Smooth muscle cell (in vitro differentiated cells): ENCODE results near the gene EPB41L4B. TPM values are rescaled to one million over a fixed set of nuclear protein-coding genes. Genes with fewer than 3 reads are reported as not detected.
A peak's percentile ranks its signal among the peaks of the same experiment; 100 is the strongest.

Experiments
- DNase-seq: peaks from one replicate; lab custom pipeline; 2025; ENCODE audit not compliant: unreplicated experiment; lab: John Stamatoyannopoulos, UW
- H2AFZ ChIP-seq: fragments of 200-600 bp; sonication (generic); 2 replicates; pipeline ENCODE4 v1.6.0; 2016; ENCODE audit warnings: antibody characterized with exemption, low read depth, mild to moderate bottlenecking
- H3F3A ChIP-seq: fragments of 200-600 bp; sonication (generic); 2 replicates; pipeline ENCODE4 v1.6.0; 2017; ENCODE audit warnings: antibody characterized with exemption, low read depth
- H3K27ac ChIP-seq: fragments of 200-600 bp; sonication (generic); 2 replicates; pipeline ENCODE4 v1.5.1; 2016; ENCODE audit warnings: low read depth, mild to moderate bottlenecking
- H3K27me3 ChIP-seq: fragments of 200-600 bp; sonication (generic); 2 replicates; pipeline ENCODE4 v1.6.1; 2016; ENCODE audit warnings: low read depth, mild to moderate bottlenecking
- H3K36me3 ChIP-seq: fragments of 200-600 bp; sonication (generic); 2 replicates; pipeline ENCODE4 v1.5.1; 2016; ENCODE audit warnings: low read depth
- H3K4me1 ChIP-seq: fragments of 200-600 bp; sonication (generic); 2 replicates; pipeline ENCODE4 v1.5.1; 2016; ENCODE audit warnings: low read depth
- H3K4me2 ChIP-seq: fragments of 200-600 bp; sonication (generic); 2 replicates; pipeline ENCODE4 v1.6.0; 2016; ENCODE audit warnings: mild to moderate bottlenecking
- H3K4me3 ChIP-seq: fragments of 200-600 bp; sonication (generic); 2 replicates; pipeline ENCODE4 v1.5.1; 2016; ENCODE audit warnings: mild to moderate bottlenecking
- H3K79me2 ChIP-seq: fragments of 200-600 bp; sonication (generic); 2 replicates; pipeline ENCODE4 v1.6.0; 2016; ENCODE audit warnings: low read depth, mild to moderate bottlenecking
- H3K9ac ChIP-seq: fragments of 200-600 bp; sonication (generic); 2 replicates; pipeline ENCODE4 v1.6.0; 2016; ENCODE audit warnings: low read depth
- H3K9me3 ChIP-seq: fragments of 200-600 bp; sonication (generic); replicated peaks from 2 replicates; pipeline ENCODE4 v1.5.1; 2016; ENCODE audit warnings: low read depth
- H4K20me1 ChIP-seq: fragments of 200-600 bp; sonication (generic); 2 replicates; pipeline ENCODE4 v1.6.0; 2016; ENCODE audit warnings: low read depth
- CTCF ChIP-seq: fragments of 200-600 bp; sonication (generic); IDR thresholded peaks from 2 replicates; pipeline ENCODE4 v1.5.1; 2017; ENCODE audit warnings: borderline replicate concordance, mild to moderate bottlenecking, antibody characterized with exemption; ENCODE audit not compliant: insufficient read depth, poor library complexity, severe bottlenecking
- whole genome bisulfite sequencing: methylation state at CpG from one replicate; pipeline ENCODE4 v1.1.7; 2016; ENCODE audit warnings: low lambda C conversion rate; 5-methylcytosine and 5-hydroxymethylcytosine counted together
- polyA plus RNA-seq: library from polyadenylated mRNA; unstranded; fragments of >200 nt; fragmentation: Nextera tagmentation; extraction: Ambion mirVana; gene quantifications from 2 replicates; pipeline ENCODE4 v1.2.1, GENCODE V29; 2016
- total RNA-seq: library from RNA; depleted of rRNA; stranded (reverse); fragments of >200 nt; gene quantifications from 2 replicates; pipeline ENCODE4 v1.2.3, GENCODE V29; 2014

Gene EPB41L4B
- total and polyA plus RNA-seq, 2 experiments from 2014 or later, result 0.74 to 2.5 TPM

- Histone ChIP-seq H3K79me2 (no peaks in the 10 kb centered on the region), H3K4me2 (peak overlapping the region; percentile 8), H2AFZ (no peak overlapping the region), H3F3A (peaks cover 5% of the 10 kb centered on the region), H3K27ac (peak overlapping the region; percentile 22), H4K20me1 (no peaks in the 10 kb centered on the region), H3K9me3 (no peaks in the 10 kb centered on the region), H3K27me3 (no peaks in the 10 kb centered on the region), H3K4me1 (peaks cover 9% of the 10 kb centered on the region), H3K36me3 (no peaks in the 10 kb centered on the region), H3K4me3 (no peak overlapping the region), H3K9ac (no peak overlapping the region)
- no peak for TF ChIP-seq CTCF
- 79% methylated on average over 10 of the region's 10 CpGs for WGBS
- no peak for DNase-seq
These were observed 69.6 kb downstream of the EPB41L4B start for GRCh38 chr9:109251080-109251775.

- Histone ChIP-seq H3K9ac (no peak overlapping the region), H2AFZ (no peak overlapping the region), H3K79me2 (no peaks in the 10 kb centered on the region), H3K27me3 (no peaks in the 10 kb centered on the region), H3K4me2 (no peak overlapping the region), H3K9me3 (no peaks in the 10 kb centered on the region), H4K20me1 (no peaks in the 10 kb centered on the region), H3F3A (peaks cover 5% of the 10 kb centered on the region), H3K4me3 (no peak overlapping the region), H3K27ac (no peak overlapping the region), H3K4me1 (peaks cover 9% of the 10 kb centered on the region), H3K36me3 (no peaks in the 10 kb centered on the region)
- no peak for DNase-seq
- WGBS, result 95% methylated on average over 3 of the region's 3 CpGs
- no peak for TF ChIP-seq CTCF
These were observed 70.1 kb downstream of the EPB41L4B start for GRCh38 chr9:109250771-109251079.

- DNase-seq, result no peak
- Histone ChIP-seq H3K27me3 (no peaks in the 10 kb centered on the region), H3K27ac (no peak overlapping the region), H3K4me1 (peaks cover 9% of the 10 kb centered on the region), H3F3A (peaks cover 5% of the 10 kb centered on the region), H3K36me3 (no peaks in the 10 kb centered on the region), H4K20me1 (no peaks in the 10 kb centered on the region), H3K9me3 (no peaks in the 10 kb centered on the region), H3K79me2 (no peaks in the 10 kb centered on the region), H3K9ac (no peak overlapping the region), H3K4me3 (no peak overlapping the region), H3K4me2 (no peak overlapping the region), H2AFZ (no peak overlapping the region)
- 93% methylated on average over 12 of the region's 12 CpGs for WGBS
- TF ChIP-seq CTCF, result no peak
These were observed 70.5 kb downstream of the EPB41L4B start for GRCh38 chr9:109250311-109250741.

GRCh38 chr9:109249615-109250014, 71.2 kb downstream of the EPB41L4B start:
- Histone ChIP-seq H3K27me3 (no peaks in the 10 kb centered on the region), H3K4me2 (no peak overlapping the region), H3K27ac (no peak overlapping the region), H3K9me3 (no peaks in the 10 kb centered on the region), H3K9ac (no peak overlapping the region), H3K79me2 (no peaks in the 10 kb centered on the region), H3F3A (peaks cover 3% of the 10 kb centered on the region), H3K4me3 (no peak overlapping the region), H3K4me1 (peaks cover 9% of the 10 kb centered on the region), H2AFZ (no peak overlapping the region), H4K20me1 (no peaks in the 10 kb centered on the region), H3K36me3 (no peaks in the 10 kb centered on the region)
- 85% methylated on average over 5 of the region's 5 CpGs for WGBS
- DNase-seq, result no peak
- TF ChIP-seq CTCF, result no peak
